Activated CD4-positive, alpha-beta T cell treated with anti-CD3 and anti-CD28 coated beads, Interleukin-2, amount 50 U/mL, for 16 hours (primary cell): ENCODE measurements around the gene CHST4.
"Not testable (repeated sequence)": the region's sequence is repeated elsewhere in the genome, so short reads cannot be mapped to it uniquely, and the experiment has no call there.

ENCODE experiments used
- DNase-seq: peaks from one replicate; pipeline ENCODE4 v3.0.0-alpha.2; 2020

The CHST4 gene

GRCh38 chr16:71524566-71525553 lies 1.4 kb upstream of the CHST4 start:
- no peak for DNase-seq

DNA sequence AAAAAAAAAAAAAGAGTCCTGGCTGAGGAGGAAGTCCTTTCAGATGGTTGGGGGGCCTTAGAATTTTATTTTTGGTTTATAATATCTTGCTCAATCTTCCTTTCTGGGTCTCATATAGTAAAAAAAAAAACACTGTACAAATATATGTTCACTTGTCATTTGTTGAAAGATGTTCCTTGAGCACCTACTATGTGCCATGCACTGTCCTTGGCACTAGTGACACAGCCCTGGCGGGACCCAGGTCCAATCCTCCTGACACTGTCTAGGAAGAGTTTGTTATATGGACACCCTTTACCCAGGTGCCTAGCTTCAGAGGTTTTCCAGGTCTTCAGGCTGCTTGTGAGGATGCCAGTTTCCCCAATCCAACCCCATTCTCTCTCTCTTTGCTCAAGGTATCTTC lies 2.0 kb downstream of the CHST4 start:
- DNase-seq, result no peak

DNA sequence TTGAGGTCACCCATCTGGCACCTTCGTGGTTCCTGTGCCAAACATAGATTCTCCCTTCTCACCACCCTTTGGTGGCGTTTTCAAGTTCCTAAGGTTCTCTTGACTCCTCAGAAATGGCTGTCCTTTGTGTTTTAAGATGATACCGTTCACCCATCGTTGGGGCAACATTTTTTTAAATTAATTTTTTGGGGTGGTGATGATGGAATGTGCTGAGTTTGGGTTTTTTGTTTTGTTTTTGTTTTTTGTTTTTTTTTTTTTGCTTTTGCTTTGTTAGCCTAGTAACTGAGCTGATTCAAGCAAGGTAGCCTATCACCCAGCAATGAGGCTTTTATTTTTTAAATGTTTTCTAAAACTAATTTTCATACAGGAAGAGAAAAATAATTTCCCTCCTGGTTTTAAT lies 2.6 kb downstream of the CHST4 start:
- DNase-seq, result no peak

- DNase-seq, result no peak
Observed at GRCh38 chr16:71532366-71532765, 6.1 kb downstream of the CHST4 start.

DNA sequence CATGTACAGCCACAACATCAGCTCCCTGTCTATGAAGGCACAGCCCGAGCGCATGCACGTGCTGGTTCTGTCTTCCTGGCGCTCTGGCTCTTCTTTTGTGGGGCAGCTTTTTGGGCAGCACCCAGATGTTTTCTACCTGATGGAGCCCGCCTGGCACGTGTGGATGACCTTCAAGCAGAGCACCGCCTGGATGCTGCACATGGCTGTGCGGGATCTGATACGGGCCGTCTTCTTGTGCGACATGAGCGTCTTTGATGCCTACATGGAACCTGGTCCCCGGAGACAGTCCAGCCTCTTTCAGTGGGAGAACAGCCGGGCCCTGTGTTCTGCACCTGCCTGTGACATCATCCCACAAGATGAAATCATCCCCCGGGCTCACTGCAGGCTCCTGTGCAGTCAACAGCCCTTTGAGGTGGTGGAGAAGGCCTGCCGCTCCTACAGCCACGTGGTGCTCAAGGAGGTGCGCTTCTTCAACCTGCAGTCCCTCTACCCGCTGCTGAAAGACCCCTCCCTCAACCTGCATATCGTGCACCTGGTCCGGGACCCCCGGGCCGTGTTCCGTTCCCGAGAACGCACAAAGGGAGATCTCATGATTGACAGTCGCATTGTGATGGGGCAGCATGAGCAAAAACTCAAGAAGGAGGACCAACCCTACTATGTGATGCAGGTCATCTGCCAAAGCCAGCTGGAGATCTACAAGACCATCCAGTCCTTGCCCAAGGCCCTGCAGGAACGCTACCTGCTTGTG lies 10.7 kb downstream of the CHST4 start:
- no peak for DNase-seq

DNA sequence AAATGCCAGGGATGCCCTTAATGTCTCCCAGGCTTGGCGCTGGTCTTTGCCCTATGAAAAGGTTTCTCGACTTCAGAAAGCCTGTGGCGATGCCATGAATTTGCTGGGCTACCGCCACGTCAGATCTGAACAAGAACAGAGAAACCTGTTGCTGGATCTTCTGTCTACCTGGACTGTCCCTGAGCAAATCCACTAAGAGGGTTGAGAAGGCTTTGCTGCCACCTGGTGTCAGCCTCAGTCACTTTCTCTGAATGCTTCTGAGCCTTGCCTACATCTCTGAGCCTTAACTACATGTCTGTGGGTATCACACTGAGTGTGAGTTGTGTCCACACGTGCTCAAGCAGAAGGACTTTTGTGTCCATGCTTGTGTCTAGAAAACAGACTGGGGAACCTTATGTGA lies 11.4 kb downstream of the CHST4 start:
- DNase-seq, result peak; percentile 39

DNA sequence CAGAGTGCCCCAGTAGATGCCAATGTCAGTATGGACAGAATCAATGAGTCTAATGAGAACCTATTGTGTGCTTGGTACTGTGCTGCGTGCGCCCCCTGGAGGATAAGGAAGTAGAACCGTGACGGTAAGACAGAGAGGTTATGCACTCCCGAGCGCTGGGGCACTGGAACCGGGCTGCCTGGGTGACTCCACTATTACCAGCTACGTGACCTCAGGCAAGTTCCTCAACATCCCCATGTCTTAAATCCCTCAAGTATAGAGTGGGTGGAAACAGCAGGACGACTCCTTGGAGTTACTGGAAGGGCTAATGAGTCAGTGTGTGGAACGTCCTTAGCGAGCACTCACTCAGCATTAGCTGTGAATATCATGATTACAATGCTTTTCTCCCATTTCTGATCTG lies 16.2 kb downstream of the CHST4 start:
- peak; percentile 70 for DNase-seq

DNA sequence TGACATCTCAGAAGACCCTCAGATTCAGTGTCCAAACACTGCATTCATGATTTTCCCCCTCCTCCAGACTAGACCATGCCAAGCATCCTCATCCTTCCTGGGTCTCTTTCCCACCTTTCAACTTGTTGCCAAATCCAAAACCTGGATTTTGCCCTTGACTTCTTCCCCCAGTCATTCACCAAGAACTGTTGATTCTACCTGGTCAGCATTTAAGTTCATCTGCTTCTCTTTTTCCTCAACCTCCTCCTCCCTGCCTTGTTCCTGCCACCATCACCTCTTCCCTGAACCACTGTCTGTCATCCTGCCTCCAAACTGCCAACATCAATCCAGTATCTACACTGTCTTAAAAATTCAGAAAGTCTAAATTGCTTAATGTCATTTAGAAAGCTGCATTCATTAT lies 20.9 kb downstream of the CHST4 start:
- no peak for DNase-seq

- DNase-seq, result no peak
Observed at GRCh38 chr16:71552698-71553503, 26.7 kb downstream of the CHST4 start.

DNA sequence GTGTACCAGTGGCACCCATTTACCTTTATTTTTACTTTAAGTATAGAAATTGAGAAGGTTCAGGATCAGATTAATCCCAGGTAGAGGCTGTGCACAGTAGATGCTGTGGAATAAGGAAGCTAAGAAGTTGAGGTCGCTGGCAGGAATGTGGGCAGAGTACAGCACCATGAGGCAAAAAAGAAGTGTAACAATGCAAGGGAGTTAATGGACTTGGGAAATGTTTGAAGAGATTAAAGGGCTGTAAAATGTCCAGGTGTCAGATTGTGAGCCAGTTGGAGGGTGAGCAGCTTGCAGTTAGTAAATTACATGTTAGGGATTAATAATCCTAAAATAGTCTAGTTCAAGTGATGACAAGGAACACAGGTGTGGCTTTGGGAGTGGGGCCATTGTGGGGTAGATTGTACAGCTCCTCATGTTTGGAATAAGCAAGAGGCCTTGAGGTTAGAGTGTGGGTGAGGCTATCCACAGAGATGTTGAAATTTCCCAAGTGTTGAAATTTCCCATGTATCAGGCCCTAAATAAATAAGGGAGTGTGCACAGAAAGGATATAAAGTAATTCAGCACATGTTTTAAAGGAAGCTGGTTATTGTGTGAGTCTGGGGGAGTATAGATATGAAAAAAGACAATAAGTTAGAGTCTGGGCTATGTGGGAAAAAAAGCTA lies 29.1 kb downstream of the CHST4 start:
- DNase-seq, result no peak

GRCh38 chr16:71557299-71557698 lies 31.1 kb downstream of the CHST4 start:
- DNase-seq, result no peak

DNA sequence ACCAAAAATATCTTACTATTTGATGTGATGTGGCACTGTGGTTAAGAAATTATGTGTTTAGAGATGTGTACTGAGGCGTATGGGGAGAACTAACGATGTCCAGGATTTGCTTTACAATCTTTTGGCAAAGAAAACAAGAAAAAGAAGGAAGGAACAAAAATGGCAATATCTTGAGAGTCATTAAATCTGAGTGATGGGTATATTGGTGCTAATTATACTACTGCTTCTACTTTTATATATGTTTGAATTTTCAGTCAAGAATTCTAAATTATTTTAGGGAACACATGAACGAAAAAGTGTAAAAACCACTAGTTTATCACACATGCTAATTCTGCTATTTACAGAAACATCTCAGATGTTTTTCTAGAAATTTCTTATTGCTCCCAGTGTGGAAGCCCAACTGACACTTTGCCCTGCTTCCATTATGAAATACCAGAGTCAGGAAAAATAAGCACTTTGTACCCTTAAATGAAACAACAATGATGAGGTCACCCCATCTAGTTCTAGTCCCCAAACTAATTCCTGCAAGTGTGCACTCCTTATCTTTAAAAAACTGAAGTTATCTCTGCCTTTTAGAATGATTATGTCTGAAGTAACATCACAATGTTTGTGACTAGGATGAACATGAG lies 31.8 kb downstream of the CHST4 start:
- no peak for DNase-seq

GRCh38 chr16:71559855-71560254 lies 33.6 kb downstream of the CHST4 start:
- no peak for DNase-seq

GRCh38 chr16:71561886-71562285 lies 35.7 kb downstream of the CHST4 start:
- DNase-seq, result not testable (repeated sequence)

GRCh38 chr16:71562552-71562951 lies 36.3 kb downstream of the CHST4 start:
- DNase-seq, result no peak

GRCh38 chr16:71564335-71564967 lies 38.2 kb downstream of the CHST4 start:
- no peak for DNase-seq

GRCh38 chr16:71565812-71566700 lies 39.8 kb downstream of the CHST4 start:
- no peak for DNase-seq

GRCh38 chr16:71567931-71568330 lies 41.7 kb downstream of the CHST4 start:
- DNase-seq, result no peak

- no peak for DNase-seq
Observed at GRCh38 chr16:71568551-71568950, 42.3 kb downstream of the CHST4 start.

DNA sequence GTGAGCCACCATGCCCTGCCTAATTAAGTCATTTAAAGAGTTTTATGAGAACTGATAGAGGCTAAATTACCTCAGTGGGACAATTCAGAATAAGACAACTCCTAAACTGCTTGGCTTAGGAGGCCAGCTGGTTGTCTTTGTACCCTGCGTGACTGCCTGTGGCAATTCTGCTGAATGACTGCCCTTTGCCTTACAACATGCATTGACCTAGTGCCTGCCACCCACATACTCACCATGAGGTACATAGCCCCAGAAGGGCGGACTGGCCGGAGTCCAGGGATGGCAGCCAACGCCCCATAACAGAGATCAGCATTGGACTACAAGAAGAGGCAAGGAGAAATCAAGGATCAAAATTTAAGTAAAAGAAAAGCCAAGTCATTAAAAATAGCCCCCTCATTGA lies 43.4 kb downstream of the CHST4 start:
- DNase-seq, result no peak

DNA sequence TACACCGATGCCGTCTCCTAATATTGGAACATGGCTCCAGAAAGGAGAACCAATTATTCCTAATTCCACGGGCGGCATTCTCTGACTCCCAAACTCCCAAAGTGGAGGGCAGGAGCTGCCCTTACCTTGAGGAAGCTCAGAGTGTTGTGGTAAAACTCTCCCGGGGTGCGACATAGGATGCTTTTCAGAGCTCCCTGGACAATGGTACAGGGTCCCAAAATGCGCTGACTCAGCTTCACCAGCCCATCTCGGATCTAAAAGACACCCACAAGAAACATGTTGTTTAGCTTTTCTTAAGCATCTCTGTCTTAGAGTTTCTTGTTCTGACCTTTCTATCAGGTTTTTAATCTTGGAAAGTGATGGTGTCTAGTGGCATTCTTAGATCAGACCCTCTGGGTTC lies 43.9 kb downstream of the CHST4 start:
- no peak for DNase-seq
